Sigmoid colon (tissue), 4 donors: ENCODE results near the gene MDGA2.

Source experiments
- CTCF ChIP-seq, 4 experiments: fragments of 450-650 bp in 3 of 4; fragments of 200-600 bp in 1 of 4; IDR thresholded peaks; one replicate each; pipeline ENCODE4 v1.5.1; 2016 to 2019; ENCODE audit warnings: antibody characterized with exemption in 4 of 4, mild to moderate bottlenecking in 3 of 4, moderate library complexity in 2 of 4
- EP300 ChIP-seq, 4 donors: sonication (generic); formaldehyde crosslinking; IDR thresholded peaks; one replicate each; pipeline ENCODE4 v1.6.1; 2017; ENCODE audit warnings: antibody characterized with exemption in 4 of 4
- POLR2A ChIP-seq, 2 donors: fragments of 450-650 bp; IDR thresholded peaks; one replicate each; pipeline ENCODE4 v1.6.1; 2016; ENCODE audit warnings: antibody characterized with exemption in 2 of 2, mild to moderate bottlenecking in 2 of 2, moderate library complexity in 2 of 2
- POLR2AphosphoS5 ChIP-seq, 4 donors: sonication (generic); formaldehyde crosslinking; IDR thresholded peaks; one replicate each; pipeline ENCODE4 v1.6.1; 2017; ENCODE audit warnings: antibody characterized with exemption in 4 of 4

- TF ChIP-seq CTCF (IDR thresholded peaks at IDR 0.05) (no peak), POLR2A (IDR thresholded peaks at IDR 0.05) (no peak), POLR2AphosphoS5 (IDR thresholded peaks at IDR 0.05) (no peak), EP300 (IDR thresholded peaks at IDR 0.05) (no peak)
These were observed 78.5 kb downstream of the MDGA2 start for GRCh38 chr14:47596860-47597259.
